T1000 (cell line): ENCODE data around the gene DHCR24.

Experiments used
- DNase-seq: peaks from one replicate; lab custom pipeline; 2025; ENCODE audit warnings: mixed read lengths; lab: John Stamatoyannopoulos, UW

DHCR24 gene

DNA sequence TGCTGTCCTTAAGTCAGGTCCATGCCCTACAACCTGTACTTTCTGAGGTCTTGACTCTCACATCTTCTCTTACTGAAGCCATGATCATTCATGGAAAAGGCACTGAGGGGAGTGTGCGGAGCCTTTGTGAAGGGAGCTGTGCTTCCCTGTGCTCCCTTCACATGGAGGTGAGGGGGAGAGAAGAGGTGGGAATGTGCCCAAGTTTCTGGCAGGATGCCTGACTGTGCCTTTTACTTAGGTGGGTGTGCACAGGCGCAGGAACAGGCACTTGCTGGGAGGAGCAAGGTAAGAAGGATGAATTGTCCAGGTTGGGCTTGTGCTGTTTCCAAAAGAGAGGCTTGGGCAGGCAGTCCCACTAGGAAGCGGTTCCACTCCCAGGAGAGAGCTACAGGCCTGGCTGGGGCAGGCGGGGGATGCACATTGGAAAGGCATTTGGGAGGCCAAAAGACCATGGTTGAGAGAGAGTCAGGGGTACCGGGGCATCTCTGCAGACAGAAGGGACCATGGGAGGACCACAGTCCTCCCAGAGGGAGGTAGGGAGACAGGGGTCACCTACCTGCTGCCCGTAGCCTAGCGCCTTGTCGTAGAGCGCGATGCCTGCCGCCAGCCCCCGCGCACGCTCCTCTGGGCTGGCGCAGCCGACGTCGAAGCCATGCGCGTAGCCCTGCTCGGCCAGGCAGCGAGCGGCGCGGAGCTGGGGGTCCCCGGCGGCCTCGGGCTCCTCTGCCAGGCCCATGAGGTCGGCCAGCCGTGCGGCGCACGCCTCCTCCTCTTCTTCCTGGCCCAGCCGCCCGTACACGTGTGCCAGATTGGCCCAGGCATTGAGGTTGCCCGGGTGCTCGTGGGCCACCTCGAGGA lies 86.7 kb downstream of the DHCR24 start:
- no peak for DNase-seq
